ENCODE results near the gene PIK3R1. TPM values are rescaled to one million over a fixed set of nuclear protein-coding genes. Genes with fewer than 3 reads are reported as not detected.

PIK3R1 gene
- total RNA-seq, 2 donors from 2014 or later, result 32.4 to 58.7 TPM

DNA sequence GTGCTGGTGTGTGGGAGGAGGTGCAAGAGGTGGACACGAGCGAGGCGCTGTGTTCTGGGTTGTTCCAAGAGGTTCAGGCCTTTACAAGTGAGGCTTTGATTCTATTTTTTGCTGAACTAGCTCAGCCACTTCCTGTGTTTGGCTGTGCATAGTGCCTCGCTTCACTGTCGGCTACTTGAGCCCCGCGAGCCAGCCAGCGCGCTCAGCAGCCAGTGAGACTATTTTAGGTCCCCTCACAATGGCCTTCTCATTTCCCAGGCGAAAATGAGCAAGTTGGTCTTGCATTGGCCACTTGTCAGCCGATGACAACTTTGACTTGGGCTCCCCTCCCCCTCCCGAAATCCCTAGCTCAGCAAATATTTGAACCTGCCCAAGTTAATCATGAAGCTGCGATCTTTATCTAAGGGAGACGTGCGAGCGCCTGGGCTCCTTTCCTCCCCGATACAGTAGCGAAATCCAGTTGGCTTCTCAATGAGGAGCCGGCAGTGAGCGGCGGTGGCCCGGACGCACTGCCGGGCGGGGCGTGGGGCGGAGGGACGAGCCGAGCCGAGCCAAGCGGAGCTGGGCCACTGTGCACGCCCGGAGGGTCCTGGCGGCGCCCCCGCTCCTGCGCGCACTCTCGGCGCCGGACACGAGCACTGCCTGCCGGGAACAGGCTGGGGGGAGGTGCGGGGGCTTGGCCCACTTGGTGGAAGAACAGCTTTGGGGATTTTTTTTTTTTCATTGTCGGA is 72.6 kb downstream of the PIK3R1 start:
- DNase-seq (peak; percentile 56 to 74 (median 71)), ATAC-seq (peak; percentile 77)
- Histone ChIP-seq H3K27ac (peak overlapping the region; percentile 18 to 92 (median 86)), H3K4me3 (peak overlapping the region; percentile 6 to 37), H3K36me3 (replicated peaks in 1 of 2; ENCODE audit: insufficient read depth in 1 of 2, low read depth in 2 of 2) (peaks cover 0 to 1% of the 10 kb centered on the region in 2 donors), H3K4me1 (peaks cover 77% of the 10 kb centered on the region), H3K9me3 (no peaks in the 10 kb centered on the region), H3K27me3 (no peaks in the 10 kb centered on the region)
- no peak for TF ChIP-seq CTCF (IDR thresholded peaks at IDR 0.05)
- peak in 2 of 3 donors; percentile 50 to 53 for TF ChIP-seq POLR2A (IDR thresholded peaks at IDR 0.05)
- WGBS, 2 donors, result 2 to 3% methylated on average over 21 to 45 of the region's 45 CpGs
- intact Hi-C loops (cut with DNase I), result no loop called here

GRCh38 chr5:68288707-68289134 is 73.2 kb downstream of the PIK3R1 start:
- intact Hi-C loops (cut with DNase I), result no loop called here
- H3K4me3 ChIP-seq, result peak overlapping the region; percentile 6 to 37
- no peak for TF ChIP-seq CTCF (IDR thresholded peaks at IDR 0.05)
- peaks cover 77% of the 10 kb centered on the region for H3K4me1 ChIP-seq
- ATAC-seq (peak; percentile 43), DNase-seq (peak; percentile 24 to 62 (median 27))
- H3K36me3 ChIP-seq (replicated peaks in 1 of 2; ENCODE audit: insufficient read depth in 1 of 2, low read depth in 2 of 2), result peaks cover 0 to 7% of the 10 kb centered on the region in 2 donors
- H3K27me3 ChIP-seq, result no peaks in the 10 kb centered on the region
- no peaks in the 10 kb centered on the region for H3K9me3 ChIP-seq
- whole genome bisulfite sequencing, 2 donors, result 4 to 5% methylated on average over 10 of the region's 10 CpGs
- peak overlapping the region; percentile 18 to 92 (median 86) for H3K27ac ChIP-seq

- TF ChIP-seq POLR2A (IDR thresholded peaks at IDR 0.05), result no peak
- TF ChIP-seq CTCF (IDR thresholded peaks at IDR 0.05), result no peak
- H3K4me1 ChIP-seq, result peaks cover 72% of the 10 kb centered on the region
- WGBS, 2 donors, result 53 to 60% methylated on average over 4 of the region's 4 CpGs
- H3K27me3 ChIP-seq, result no peaks in the 10 kb centered on the region
- no peak for ATAC-seq
- intact Hi-C loops (cut with DNase I), result no loop called here
- H3K4me3 ChIP-seq, result no peak overlapping the region
- DNase-seq, result no peak
- peaks cover 0 to 7% of the 10 kb centered on the region in 2 donors for H3K36me3 ChIP-seq (replicated peaks in 1 of 2; ENCODE audit: insufficient read depth in 1 of 2, low read depth in 2 of 2)
- H3K9me3 ChIP-seq, result no peaks in the 10 kb centered on the region
- H3K27ac ChIP-seq, result peak overlapping the region in 3 of 4 donors; percentile 82 to 92 (median 91)
Measured at GRCh38 chr5:68289498-68289897, 73.9 kb downstream of the PIK3R1 start.

GRCh38 chr5:68290260-68290674 is 74.7 kb downstream of the PIK3R1 start:
- Histone ChIP-seq H3K4me1 (peaks cover 64% of the 10 kb centered on the region), H3K4me3 (no peak overlapping the region), H3K27me3 (no peaks in the 10 kb centered on the region), H3K36me3 (replicated peaks in 1 of 2; ENCODE audit: insufficient read depth in 1 of 2, low read depth in 2 of 2) (peaks cover 0 to 10% of the 10 kb centered on the region in 2 donors), H3K9me3 (no peaks in the 10 kb centered on the region), H3K27ac (peak overlapping the region in 2 of 4 donors; percentile 91 to 92)
- intact Hi-C loops (cut with DNase I), result loop anchor here (10.0 kb wide), 1 partner anchor 675 kb away; no protein-coding TSS in a partner anchor
- ATAC-seq (no peak), DNase-seq (peak; percentile 34 to 67 (median 48))
- TF ChIP-seq CTCF (IDR thresholded peaks at IDR 0.05) (no peak), POLR2A (IDR thresholded peaks at IDR 0.05) (no peak)
- WGBS, 2 donors, result 14 to 22% methylated on average over 4 of the region's 4 CpGs

All from body of pancreas (tissue), 4 donors.